NT2/D1 (cell line): ENCODE data around the gene CEP112.

Experiments
- SUZ12 ChIP-seq: IDR thresholded peaks from 2 replicates; pipeline ENCODE4 v1.6.1; 2011; ENCODE audit not compliant: insufficient read length, insufficient read depth; ENCODE audit errors: extremely low read depth
- YY1 ChIP-seq: IDR thresholded peaks from 2 replicates; pipeline ENCODE4 v1.6.1; 2011; ENCODE audit not compliant: insufficient read length, insufficient read depth
- ZNF274 ChIP-seq: IDR thresholded peaks from 2 replicates; pipeline ENCODE4 v1.6.1; 2011; ENCODE audit warnings: mild to moderate bottlenecking, low read depth, low read length

DNA sequence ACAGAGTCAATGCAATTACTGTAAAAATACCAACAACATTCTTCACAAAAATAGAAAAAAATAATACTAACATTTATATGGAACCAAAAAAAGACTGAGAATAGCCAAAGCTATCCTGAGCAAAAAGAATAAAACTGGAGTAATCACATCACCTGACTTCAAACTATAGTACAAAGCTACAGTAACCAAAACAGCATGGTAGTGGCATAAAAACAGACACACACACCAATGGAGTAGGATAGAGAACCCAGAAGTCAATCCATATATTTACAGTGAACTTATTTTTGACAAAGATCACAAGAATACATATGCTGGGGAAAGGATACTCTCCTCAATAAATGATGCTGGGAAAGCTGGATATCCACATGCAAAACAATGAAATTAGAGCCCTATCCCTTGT is 84.2 kb downstream of the CEP112 start:
- TF ChIP-seq SUZ12: no peak
- TF ChIP-seq YY1: no peak
- no peak for TF ChIP-seq ZNF274
